HUES6 (cell line): ENCODE measurements around the gene SLC6A8.

Experiments used
- H3K27ac ChIP-seq: 2 replicates; pipeline ENCODE4 v1.7.0; 2013; ENCODE audit warnings: low read depth, mild to moderate bottlenecking, low read length, inconsistent platforms
- H3K27me3 ChIP-seq: 2 replicates; pipeline ENCODE4 v1.6.1; 2013; ENCODE audit warnings: low read length; ENCODE audit not compliant: control insufficient read depth, insufficient read depth
- H3K36me3 ChIP-seq: 2 replicates; pipeline ENCODE4 v1.6.1; 2013; ENCODE audit warnings: low read length; ENCODE audit not compliant: control insufficient read depth, insufficient read depth
- H3K4me1 ChIP-seq: 2 replicates; pipeline ENCODE4 v1.6.1; 2013; ENCODE audit warnings: low read length; ENCODE audit not compliant: control insufficient read depth, insufficient read depth
- H3K4me3 ChIP-seq: 2 replicates; pipeline ENCODE4 v1.5.1; 2013; ENCODE audit warnings: low read depth, low read length
- H3K9ac ChIP-seq: one replicate; pipeline ENCODE4 v1.6.1; 2013; ENCODE audit warnings: mild to moderate bottlenecking, low read length
- H3K9me3 ChIP-seq: 2 replicates; pipeline ENCODE4 v1.6.1; 2013; ENCODE audit warnings: low read depth, low read length; ENCODE audit not compliant: control insufficient read depth, insufficient read depth

SLC6A8 gene

GRCh38 chrX:153642655-153643430, 44.9 kb upstream of the SLC6A8 start:
- Histone ChIP-seq H3K4me1 (peaks cover 31% of the 10 kb centered on the region; the same call in 1 of the 2 replicates), H3K4me3 (peak overlapping the region; percentile 59), H3K27ac (no peak overlapping the region), H3K27me3 (peaks cover 93% of the 10 kb centered on the region), H3K9ac (no peak overlapping the region), H3K36me3 (no peaks in the 10 kb centered on the region), H3K9me3 (peaks cover 15% of the 10 kb centered on the region; the same call in 1 of the 2 replicates)

- peaks cover 31% of the 10 kb centered on the region; the same call in 1 of the 2 replicates for H3K4me1 ChIP-seq
- peaks cover 95% of the 10 kb centered on the region for H3K27me3 ChIP-seq
- H3K9ac ChIP-seq: no peak overlapping the region
- H3K27ac ChIP-seq: no peak overlapping the region
- H3K9me3 ChIP-seq: peaks cover 13% of the 10 kb centered on the region; the same call in 1 of the 2 replicates
- no peaks in the 10 kb centered on the region for H3K36me3 ChIP-seq
- peak overlapping the region; percentile 59 for H3K4me3 ChIP-seq
Measured at GRCh38 chrX:153643431-153644351, 44.0 kb upstream of the SLC6A8 start.

- Histone ChIP-seq H3K27ac (no peak overlapping the region), H3K4me1 (peaks cover 31% of the 10 kb centered on the region; the same call in 1 of the 2 replicates), H3K27me3 (peaks cover 96% of the 10 kb centered on the region), H3K4me3 (peak overlapping the region; percentile 56), H3K9ac (no peak overlapping the region), H3K36me3 (no peaks in the 10 kb centered on the region), H3K9me3 (peaks cover 9% of the 10 kb centered on the region; the same call in 1 of the 2 replicates)
Measured at GRCh38 chrX:153644356-153645125, 43.2 kb upstream of the SLC6A8 start.

GRCh38 chrX:153645151-153645550, 42.6 kb upstream of the SLC6A8 start:
- Histone ChIP-seq H3K27ac (no peak overlapping the region), H3K4me1 (peaks cover 31% of the 10 kb centered on the region; the same call in 1 of the 2 replicates), H3K36me3 (no peaks in the 10 kb centered on the region), H3K27me3 (peaks cover 90% of the 10 kb centered on the region), H3K4me3 (no peak overlapping the region; the same call in 1 of the 2 replicates), H3K9me3 (peaks cover 7% of the 10 kb centered on the region; the same call in 1 of the 2 replicates), H3K9ac (no peak overlapping the region)

- H3K4me3 ChIP-seq: no peak overlapping the region
- H3K27me3 ChIP-seq: peaks cover 82% of the 10 kb centered on the region
- peaks cover 25% of the 10 kb centered on the region; the same call in 1 of the 2 replicates for H3K4me1 ChIP-seq
- peaks cover 4% of the 10 kb centered on the region; the same call in 1 of the 2 replicates for H3K9me3 ChIP-seq
- no peaks in the 10 kb centered on the region for H3K36me3 ChIP-seq
- no peak overlapping the region for H3K9ac ChIP-seq
- no peak overlapping the region for H3K27ac ChIP-seq
Measured at GRCh38 chrX:153645921-153646488, 41.7 kb upstream of the SLC6A8 start.

GRCh38 chrX:153646620-153647373, 40.9 kb upstream of the SLC6A8 start, which contains the start of gene DUSP9:
DUSP9 (plus strand) TSS chrX:153647203; CDS start chrX:153647954, 751 bp downstream.
- Histone ChIP-seq H3K4me1 (peaks cover 17% of the 10 kb centered on the region; the same call in 1 of the 2 replicates), H3K36me3 (no peaks in the 10 kb centered on the region), H3K27me3 (peaks cover 74% of the 10 kb centered on the region), H3K9ac (no peak within 1 kb of the TSS), H3K9me3 (peaks cover 9% of the 10 kb centered on the region; the same call in 1 of the 2 replicates), H3K27ac (no peak within 1 kb of the TSS), H3K4me3 (peak within 1 kb of the TSS; percentile 33)

DNA sequence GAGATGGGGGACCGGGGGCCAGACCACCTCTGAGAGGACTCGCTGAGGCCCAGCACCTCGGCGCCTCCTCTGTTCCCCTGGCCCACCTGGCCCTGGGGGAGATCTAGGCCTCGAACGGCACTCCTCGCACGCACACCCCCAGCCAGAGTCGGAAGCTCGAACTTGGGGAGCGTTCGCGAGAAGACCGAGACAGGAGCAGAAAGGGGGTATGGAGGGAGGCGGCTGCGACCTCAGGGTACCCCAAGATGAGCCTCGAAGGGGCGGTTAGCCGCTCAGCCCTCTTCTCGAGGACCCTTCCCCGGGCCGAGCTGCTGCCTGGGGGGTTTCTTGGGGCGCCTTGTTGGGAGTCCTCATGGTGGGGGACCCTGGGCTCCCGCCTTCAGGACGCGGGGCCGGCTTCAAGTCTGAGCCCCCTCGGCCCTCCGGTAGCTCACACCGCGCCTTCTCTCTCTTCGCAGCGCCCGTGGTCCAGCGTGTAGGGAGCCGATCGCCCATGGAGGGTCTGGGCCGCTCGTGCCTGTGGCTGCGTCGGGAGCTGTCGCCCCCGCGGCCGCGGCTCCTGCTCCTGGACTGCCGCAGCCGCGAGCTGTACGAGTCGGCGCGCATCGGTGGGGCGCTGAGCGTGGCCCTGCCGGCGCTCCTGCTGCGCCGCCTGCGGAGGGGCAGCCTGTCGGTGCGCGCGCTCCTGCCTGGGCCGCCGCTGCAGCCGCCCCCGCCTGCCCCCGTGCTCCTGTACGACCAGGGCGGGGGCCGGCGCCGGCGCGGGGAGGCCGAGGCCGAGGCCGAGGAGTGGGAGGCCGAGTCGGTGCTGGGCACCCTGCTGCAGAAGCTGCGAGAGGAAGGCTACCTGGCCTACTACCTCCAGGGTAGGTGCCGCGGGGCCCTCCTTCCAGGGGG, 40.0 kb upstream of the SLC6A8 start:
- Histone ChIP-seq H3K27me3 (peaks cover 66% of the 10 kb centered on the region), H3K4me1 (peaks cover 17% of the 10 kb centered on the region; the same call in 1 of the 2 replicates), H3K27ac (no peak overlapping the region), H3K36me3 (no peaks in the 10 kb centered on the region), H3K4me3 (peak overlapping the region; percentile 27; the same call in 1 of the 2 replicates), H3K9ac (no peak overlapping the region), H3K9me3 (peaks cover 9% of the 10 kb centered on the region; the same call in 1 of the 2 replicates)

GRCh38 chrX:153648358-153649177, 39.2 kb upstream of the SLC6A8 start:
- Histone ChIP-seq H3K4me1 (peaks cover 16% of the 10 kb centered on the region; the same call in 1 of the 2 replicates), H3K9me3 (peaks cover 5% of the 10 kb centered on the region; the same call in 1 of the 2 replicates), H3K36me3 (no peaks in the 10 kb centered on the region), H3K9ac (no peak overlapping the region), H3K27ac (no peak overlapping the region), H3K27me3 (peaks cover 58% of the 10 kb centered on the region), H3K4me3 (no peak overlapping the region)
